CD4-positive, CD25-positive, alpha-beta regulatory T cell (primary cell): Measurements from ENCODE around the gene CHID1. TPM values are rescaled to one million over a fixed set of nuclear protein-coding genes. Genes with fewer than 3 reads are reported as not detected.

ENCODE experiments used
- ATAC-seq, 2 donors: fragments of 150-1000 bp; cut with Tn5 transposase; one replicate each; pipeline ENCODE4 v1.10.0; 2021; ENCODE audit warnings: low read depth in 2 of 2, moderate number of reproducible peaks in 2 of 2, moderate library complexity in 1 of 2
- DNase-seq, 3 donors: peaks; one replicate each; pipeline versions ENCODE4 v3.0.0 to v3.0.0-alpha.2; 2012 to 2022; ENCODE audit warnings: mixed read lengths in 1 of 3
- H3K27ac ChIP-seq: one replicate; pipeline ENCODE4 v1.7.0; 2013; ENCODE audit warnings: mild to moderate bottlenecking, low read length; ENCODE audit not compliant: insufficient read depth, poor library complexity, severe bottlenecking
- H3K27me3 ChIP-seq: one replicate; pipeline ENCODE4 v1.7.0; 2013; ENCODE audit warnings: low read length; ENCODE audit not compliant: control insufficient read depth, insufficient read depth
- H3K36me3 ChIP-seq: one replicate; pipeline ENCODE4 v1.7.0; 2013; ENCODE audit warnings: mild to moderate bottlenecking, low read length, moderate library complexity; ENCODE audit not compliant: control insufficient read depth, insufficient read depth
- H3K4me1 ChIP-seq: 2 replicates; pipeline ENCODE4 v1.7.0; 2013; ENCODE audit warnings: mild to moderate bottlenecking, low read length; ENCODE audit not compliant: insufficient read depth, control insufficient read depth, poor library complexity, severe bottlenecking
- H3K4me3 ChIP-seq: one replicate; pipeline ENCODE4 v1.7.0; 2013; ENCODE audit warnings: low read depth, mild to moderate bottlenecking, low read length, moderate library complexity
- H3K9me3 ChIP-seq, 2 experiments: 1 replicate in 1 of 2; 2 replicates in 1 of 2; pipeline ENCODE4 v1.7.0; 2013; ENCODE audit warnings: low read length in 2 of 2, mild to moderate bottlenecking in 1 of 2, moderate library complexity in 1 of 2; ENCODE audit not compliant: control insufficient read depth in 2 of 2
- H3K27ac Mint-ChIP-seq, 3 donors: one replicate each; pipeline ENCODE4 v1.8.0; 2020 to 2022; ENCODE audit warnings: mild to moderate bottlenecking in 3 of 3, mixed read lengths in 3 of 3, moderate library complexity in 2 of 3
- H3K27me3 Mint-ChIP-seq: one replicate; pipeline ENCODE4 v1.8.0; 2022; ENCODE audit warnings: mild to moderate bottlenecking, mixed read lengths
- H3K36me3 Mint-ChIP-seq: one replicate; pipeline ENCODE4 v1.8.0; 2020; ENCODE audit warnings: mixed read lengths
- H3K4me1 Mint-ChIP-seq, 4 donors: one replicate each; pipeline ENCODE4 v1.8.0; 2020 to 2022; ENCODE audit warnings: mixed read lengths in 4 of 4, mild to moderate bottlenecking in 1 of 4
- H3K4me3 Mint-ChIP-seq, 4 donors: one replicate each; pipeline ENCODE4 v1.8.0; 2020 to 2022; ENCODE audit warnings: mild to moderate bottlenecking in 4 of 4, mixed read lengths in 4 of 4, moderate library complexity in 3 of 4
- H3K9me3 Mint-ChIP-seq, 7 donors: one replicate each; pipeline ENCODE4 v1.8.0; 2020 to 2022; ENCODE audit warnings: mixed read lengths in 7 of 7, mild to moderate bottlenecking in 3 of 7, moderate library complexity in 2 of 7
- polyA plus RNA-seq, 4 donors: library from polyadenylated mRNA; unstranded; fragments of 300-500 nt; fragmentation: Illumina TruSeq; gene quantifications; one replicate each; pipeline ENCODE4 v1.2.3, GENCODE V29; 2021
- total RNA-seq: library from RNA; stranded (reverse); gene quantifications from one replicate; pipeline ENCODE4 v1.2.3, GENCODE V29; 2022

Gene CHID1
- total and polyA plus RNA-seq, 5 donors from 2014 or later = 28.7 to 50.6 (median 46.5) TPM

DNA sequence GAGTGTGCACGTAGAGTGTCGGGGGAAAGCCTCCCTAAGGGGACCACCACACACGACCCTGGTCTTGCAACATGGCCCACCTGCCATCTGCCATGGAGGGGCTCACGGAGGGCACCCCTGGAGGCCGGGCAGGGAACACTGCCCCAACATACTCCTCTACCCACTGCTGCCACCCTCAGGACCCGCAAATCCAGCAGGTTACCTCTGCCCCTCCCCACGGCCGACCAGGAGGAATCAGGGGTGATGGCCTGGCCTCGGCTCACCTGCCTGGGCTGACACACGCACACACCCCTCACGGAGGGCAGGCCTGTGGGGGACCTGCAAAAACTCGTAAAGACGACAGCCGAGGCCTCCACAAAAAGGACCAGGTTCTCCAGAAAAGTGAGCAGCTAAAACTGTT is 30.2 kb downstream of the CHID1 start:
- Histone ChIP-seq H3K4me3 (no peak overlapping the region), H3K27me3 (no peaks in the 10 kb centered on the region), H3K36me3 (peaks cover 8% of the 10 kb centered on the region), H3K27ac (no peak overlapping the region), H3K9me3 (no peaks in the 10 kb centered on the region), H3K4me1 (no peaks in the 10 kb centered on the region)
- Mint-ChIP-seq H3K27me3 (no peaks in the 10 kb centered on the region), H3K9me3 (peaks cover 0 to under 1% (median 0%) of the 10 kb centered on the region in 7 donors), H3K27ac (no peak overlapping the region), H3K4me1 (peaks cover 0 to 2% (median 0%) of the 10 kb centered on the region in 4 donors), H3K4me3 (no peak overlapping the region), H3K36me3 (peaks cover 18% of the 10 kb centered on the region)
- DNase-seq (no peak), ATAC-seq (no peak)

DNA sequence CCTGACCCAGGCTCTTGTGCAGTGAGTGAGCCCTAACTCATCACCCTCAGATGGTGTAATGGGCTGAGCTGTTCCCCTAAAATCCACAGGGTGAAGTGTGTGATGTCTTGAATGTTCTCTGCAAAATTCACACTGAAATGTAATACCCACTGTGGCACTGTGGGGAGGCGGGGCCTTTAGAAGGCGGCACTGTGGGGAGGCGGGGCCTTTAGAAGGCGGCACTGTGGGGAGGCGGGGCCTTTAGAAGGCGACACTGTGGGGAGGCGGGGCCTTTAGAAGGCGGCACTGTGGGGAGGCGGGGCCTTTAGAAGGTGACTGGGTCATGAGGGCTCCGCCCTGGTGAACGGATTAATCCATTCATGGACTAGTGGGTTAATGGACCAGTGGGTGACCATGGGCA is 33.0 kb downstream of the CHID1 start:
- no peaks in the 10 kb centered on the region for H3K4me1 ChIP-seq
- H3K9me3 Mint-ChIP-seq = no peaks in the 10 kb centered on the region
- H3K27ac ChIP-seq = no peak overlapping the region
- DNase-seq (peak in 1 of 3 donors; percentile 20), ATAC-seq (no peak)
- no peaks in the 10 kb centered on the region for H3K9me3 ChIP-seq
- peaks cover 24% of the 10 kb centered on the region for H3K36me3 Mint-ChIP-seq
- no peaks in the 10 kb centered on the region for H3K27me3 Mint-ChIP-seq
- H3K27me3 ChIP-seq = no peaks in the 10 kb centered on the region
- H3K4me3 Mint-ChIP-seq = no peak overlapping the region
- peaks cover 0 to 2% (median under 1%) of the 10 kb centered on the region in 4 donors for H3K4me1 Mint-ChIP-seq
- peaks cover 5% of the 10 kb centered on the region for H3K36me3 ChIP-seq
- no peak overlapping the region for H3K27ac Mint-ChIP-seq
- no peak overlapping the region for H3K4me3 ChIP-seq

DNA sequence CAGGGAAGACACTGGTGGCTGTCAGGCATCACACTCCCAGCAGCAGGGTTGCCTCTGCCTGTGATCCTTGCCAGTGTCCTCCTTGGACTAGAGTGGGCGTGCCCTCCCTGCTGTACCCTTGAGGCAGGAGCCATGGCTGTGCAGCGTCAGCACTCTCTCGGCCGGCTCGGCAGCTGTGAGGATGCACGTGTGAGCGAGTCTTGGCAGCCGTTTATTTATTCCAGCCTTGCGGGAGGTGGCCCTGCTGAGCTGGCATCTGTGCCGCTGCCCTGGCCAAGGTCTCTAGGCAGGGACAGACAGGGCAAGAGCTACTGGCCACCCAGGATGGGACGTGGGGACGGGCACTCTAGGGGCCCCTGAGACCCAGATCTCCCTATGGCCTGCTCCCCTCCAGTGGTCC is 34.1 kb downstream of the CHID1 start:
- H3K36me3 ChIP-seq = peaks cover 5% of the 10 kb centered on the region
- Mint-ChIP-seq H3K9me3 (no peaks in the 10 kb centered on the region), H3K27me3 (no peaks in the 10 kb centered on the region), H3K27ac (no peak overlapping the region), H3K4me3 (no peak overlapping the region), H3K4me1 (peaks cover 0 to 2% (median under 1%) of the 10 kb centered on the region in 4 donors), H3K36me3 (peaks cover 18% of the 10 kb centered on the region)
- H3K4me1 ChIP-seq = no peaks in the 10 kb centered on the region
- no peak overlapping the region for H3K27ac ChIP-seq
- DNase-seq (no peak), ATAC-seq (no peak)
- no peaks in the 10 kb centered on the region for H3K9me3 ChIP-seq
- H3K27me3 ChIP-seq = no peaks in the 10 kb centered on the region
- no peak overlapping the region for H3K4me3 ChIP-seq

DNA sequence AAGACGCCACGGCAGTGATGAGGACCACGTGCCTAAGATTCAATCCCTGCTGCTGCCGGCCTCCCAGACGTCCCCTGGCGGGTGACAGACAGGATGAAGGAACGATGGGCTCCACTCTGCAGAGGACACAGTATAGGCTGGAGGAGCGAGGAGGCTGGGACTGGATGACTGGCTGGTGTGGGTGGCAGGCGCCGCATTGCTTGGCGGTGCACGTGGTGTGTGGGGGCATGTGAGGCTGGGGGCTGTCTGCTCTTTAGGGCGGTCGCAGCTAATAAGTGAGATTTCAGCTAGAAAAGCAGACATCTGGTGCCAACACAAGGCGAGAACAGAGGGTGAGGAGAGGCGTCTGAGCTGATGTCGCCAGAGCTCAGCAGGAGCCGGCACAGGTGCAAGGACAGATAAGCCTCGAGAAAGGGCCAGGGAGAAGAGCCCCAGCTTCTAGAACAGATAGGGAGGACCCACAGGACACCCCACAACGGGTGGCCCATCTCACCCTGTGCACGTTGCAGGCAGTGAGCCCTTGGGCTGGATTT is 34.8 kb downstream of the CHID1 start:
- ATAC-seq (no peak), DNase-seq (no peak)
- Histone ChIP-seq H3K4me1 (no peaks in the 10 kb centered on the region), H3K9me3 (no peaks in the 10 kb centered on the region), H3K27me3 (no peaks in the 10 kb centered on the region), H3K4me3 (no peak overlapping the region), H3K27ac (no peak overlapping the region), H3K36me3 (peaks cover 5% of the 10 kb centered on the region)
- no peak overlapping the region for H3K4me3 Mint-ChIP-seq
- H3K27ac Mint-ChIP-seq = no peak overlapping the region
- H3K27me3 Mint-ChIP-seq = no peaks in the 10 kb centered on the region
- peaks cover 0 to 2% (median under 1%) of the 10 kb centered on the region in 4 donors for H3K4me1 Mint-ChIP-seq
- no peaks in the 10 kb centered on the region for H3K9me3 Mint-ChIP-seq
- peaks cover 14% of the 10 kb centered on the region for H3K36me3 Mint-ChIP-seq

DNA sequence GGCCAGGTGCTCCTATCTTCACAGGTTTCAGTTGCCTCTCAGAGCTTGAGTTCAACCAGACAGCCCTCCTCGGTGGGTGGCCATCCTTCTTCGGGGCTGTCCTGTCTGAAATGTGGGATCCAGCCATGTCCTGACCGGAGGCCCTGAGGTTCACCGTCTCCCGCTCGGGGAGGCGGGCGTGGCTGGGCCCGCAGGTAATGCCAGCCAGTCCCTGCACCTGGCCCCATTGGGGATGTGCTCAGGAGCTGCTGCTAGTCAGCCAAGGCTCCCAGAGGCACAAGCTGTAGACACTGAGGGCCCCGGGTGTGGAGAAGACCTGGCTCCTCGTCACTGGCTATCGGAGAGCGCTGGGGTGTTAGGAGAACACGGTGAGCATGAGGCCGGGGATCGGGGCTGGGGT is 35.4 kb downstream of the CHID1 start:
- H3K27ac Mint-ChIP-seq = no peak overlapping the region
- H3K36me3 Mint-ChIP-seq = peaks cover 12% of the 10 kb centered on the region
- DNase-seq (no peak), ATAC-seq (no peak)
- H3K4me1 ChIP-seq = no peaks in the 10 kb centered on the region
- no peaks in the 10 kb centered on the region for H3K9me3 ChIP-seq
- H3K27ac ChIP-seq = no peak overlapping the region
- no peaks in the 10 kb centered on the region for H3K27me3 ChIP-seq
- H3K4me3 Mint-ChIP-seq = no peak overlapping the region
- peaks cover 0 to 2% (median under 1%) of the 10 kb centered on the region in 4 donors for H3K4me1 Mint-ChIP-seq
- H3K36me3 ChIP-seq = peaks cover 3% of the 10 kb centered on the region
- no peak overlapping the region for H3K4me3 ChIP-seq
- no peaks in the 10 kb centered on the region for H3K9me3 Mint-ChIP-seq
- H3K27me3 Mint-ChIP-seq = no peaks in the 10 kb centered on the region

DNA sequence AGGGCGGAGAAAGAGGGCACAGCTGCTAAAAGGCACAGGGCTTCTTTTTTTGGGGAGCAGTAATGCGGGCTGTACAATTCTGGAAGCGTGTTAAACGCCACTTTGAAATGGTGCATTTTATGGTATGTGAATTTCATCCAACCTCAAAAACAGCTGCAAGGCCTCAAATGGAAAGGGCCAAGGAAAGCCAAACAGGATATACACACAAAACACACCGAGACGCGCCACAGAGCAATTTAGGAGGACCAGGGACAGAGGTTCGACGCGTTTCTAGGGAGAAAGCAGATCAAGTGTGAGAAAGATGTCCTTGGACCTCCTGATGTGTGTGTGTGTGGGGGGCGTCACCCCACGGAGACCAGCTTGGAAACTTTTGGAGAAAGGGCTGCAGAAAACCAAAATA is 36.9 kb downstream of the CHID1 start:
- H3K27me3 ChIP-seq = no peaks in the 10 kb centered on the region
- DNase-seq = no peak
- Mint-ChIP-seq H3K4me1 (peaks cover 0 to 2% (median under 1%) of the 10 kb centered on the region in 4 donors), H3K36me3 (peaks cover 12% of the 10 kb centered on the region), H3K27ac (no peak overlapping the region), H3K4me3 (no peak overlapping the region), H3K9me3 (no peaks in the 10 kb centered on the region), H3K27me3 (no peaks in the 10 kb centered on the region)
- no peak for ATAC-seq
- no peaks in the 10 kb centered on the region for H3K36me3 ChIP-seq
- no peaks in the 10 kb centered on the region for H3K4me1 ChIP-seq
- no peak overlapping the region for H3K4me3 ChIP-seq
- no peaks in the 10 kb centered on the region for H3K9me3 ChIP-seq
- no peak overlapping the region for H3K27ac ChIP-seq

DNA sequence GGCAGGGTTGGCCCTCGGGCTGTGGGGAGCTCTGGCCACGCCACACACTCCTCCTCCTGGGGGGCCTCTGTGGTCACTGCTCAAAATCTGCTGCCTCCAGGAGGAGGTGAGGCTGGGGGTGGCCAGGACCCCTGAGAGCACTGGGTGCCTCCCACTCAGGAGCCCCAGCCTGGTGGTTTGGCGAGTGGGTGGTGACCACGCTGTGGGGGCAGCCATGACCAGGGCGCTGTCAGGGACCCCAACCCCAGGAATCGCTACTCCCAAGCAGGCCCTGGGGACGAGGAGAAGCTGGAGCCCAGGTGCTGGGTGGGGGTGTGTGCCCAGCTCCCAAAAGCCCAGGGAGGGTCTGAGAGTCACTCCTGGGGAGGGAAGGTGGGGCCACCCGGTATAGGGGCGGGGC is 37.8 kb downstream of the CHID1 start:
- Mint-ChIP-seq H3K27ac (no peak overlapping the region), H3K27me3 (no peaks in the 10 kb centered on the region), H3K9me3 (no peaks in the 10 kb centered on the region), H3K4me1 (peaks cover 0 to 2% (median under 1%) of the 10 kb centered on the region in 4 donors), H3K36me3 (peaks cover 12% of the 10 kb centered on the region), H3K4me3 (no peak overlapping the region)
- no peaks in the 10 kb centered on the region for H3K9me3 ChIP-seq
- no peaks in the 10 kb centered on the region for H3K4me1 ChIP-seq
- H3K27me3 ChIP-seq = no peaks in the 10 kb centered on the region
- H3K27ac ChIP-seq = no peak overlapping the region
- no peaks in the 10 kb centered on the region for H3K36me3 ChIP-seq
- H3K4me3 ChIP-seq = no peak overlapping the region
- DNase-seq (no peak), ATAC-seq (no peak)

DNA sequence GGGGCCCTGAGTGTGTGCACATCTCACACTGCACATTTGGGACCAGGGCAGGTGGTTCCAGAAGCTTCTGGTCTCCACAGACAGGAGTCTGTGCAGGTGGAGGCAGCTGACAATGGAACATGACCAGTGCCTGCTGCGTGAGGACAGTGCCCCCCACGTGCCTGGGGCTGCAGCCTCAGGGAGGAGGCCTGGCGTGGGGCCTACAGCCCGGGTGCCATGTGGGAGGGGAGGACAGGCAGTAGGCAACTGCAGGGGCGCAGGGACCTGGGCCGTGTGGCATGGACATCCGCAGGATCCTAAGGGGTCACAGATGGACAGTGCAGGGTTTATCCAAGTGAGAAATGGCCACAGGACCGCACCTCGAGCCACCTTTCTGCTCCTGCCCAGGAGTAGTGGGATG is 39.1 kb downstream of the CHID1 start:
- Mint-ChIP-seq H3K36me3 (peaks cover 12% of the 10 kb centered on the region), H3K27me3 (no peaks in the 10 kb centered on the region), H3K9me3 (no peaks in the 10 kb centered on the region), H3K27ac (no peak overlapping the region), H3K4me1 (peaks cover 0 to 2% (median under 1%) of the 10 kb centered on the region in 4 donors), H3K4me3 (no peak overlapping the region)
- no peak overlapping the region for H3K27ac ChIP-seq
- no peaks in the 10 kb centered on the region for H3K27me3 ChIP-seq
- H3K4me1 ChIP-seq = no peaks in the 10 kb centered on the region
- no peak overlapping the region for H3K4me3 ChIP-seq
- H3K36me3 ChIP-seq = no peaks in the 10 kb centered on the region
- no peaks in the 10 kb centered on the region for H3K9me3 ChIP-seq
- no peak for ATAC-seq
- DNase-seq = no peak
